GM12878 (cell line): Measurements from ENCODE around the gene SCAP. TPM values are rescaled to one million over a fixed set of nuclear protein-coding genes. Genes with fewer than 3 reads are reported as not detected.

Source experiments
- ATAC-seq: fragments of 200-7000 bp; cut with Tn5 transposase; 3 replicates; pipeline ENCODE4 v1.9.1; 2020; ENCODE audit warnings: mild to moderate bottlenecking, moderate library complexity
- BruUV-seq: library from RNA; stranded (reverse); fragments of 400-500 nt; replicated peaks from 2 replicates; lab custom pipeline; 2021; lab: Mats Ljungman, UMichigan
- CTCF ChIA-PET: fragments of 300-600 bp; sonication (Branson Sonifier 250); formaldehyde crosslinking; extraction: SDS; loops from one replicate; lab custom pipeline; 2021; ENCODE audit warnings: inconsistent platforms; lab: Yijun Ruan, JAX
- POLR2A ChIA-PET: fragments of 350-600 bp; formaldehyde crosslinking; extraction: SDS; loops from one replicate; lab custom pipeline; 2021; ENCODE audit warnings: inconsistent platforms; lab: Charles Lee
- RAD21 ChIA-PET: fragments of 300-600 bp; sonication (Branson Sonifier 250); formaldehyde crosslinking; loops from one replicate; lab custom pipeline; 2023; ENCODE audit warnings: antibody characterized with exemption; ENCODE audit not compliant: unreplicated experiment; lab: Charles Lee
- SMC1A ChIA-PET: fragments of 300-600 bp; sonication (Branson Sonifier 250); formaldehyde crosslinking; loops from one replicate; lab custom pipeline; 2023; ENCODE audit not compliant: unreplicated experiment, uncharacterized antibody; lab: Charles Lee
- DNase-seq: peaks from one replicate; pipeline ENCODE4 v3.0.0-alpha.2; 2011; ENCODE audit warnings: low read depth, low spot score
- FAIRE-seq: peaks from 3 replicates; lab custom pipeline; 2011; peaks lifted over from hg19 to GRCh38; lab: Jason Lieb, UNC
- H2AFZ ChIP-seq: 2 replicates; pipeline ENCODE4 v1.6.0; 2011; ENCODE audit warnings: low read depth, low read length, control low read depth; ENCODE audit not compliant: control insufficient read depth
- H3K27ac ChIP-seq: 2 replicates; pipeline ENCODE4 v1.5.1; 2011; ENCODE audit warnings: control low read depth; ENCODE audit not compliant: control insufficient read depth, insufficient read depth
- H3K27me3 ChIP-seq, 2 experiments: replicated peaks in 1 of 2; 2 replicates each; pipeline versions ENCODE4 v1.6.0 to v1.6.1; 2011; ENCODE audit warnings: low read length in 1 of 2; ENCODE audit not compliant: control insufficient read depth in 2 of 2, insufficient read depth in 2 of 2
- H3K36me3 ChIP-seq, 2 experiments: 2 replicates each; pipeline ENCODE4 v1.5.1; 2011; ENCODE audit warnings: low read length in 1 of 2; ENCODE audit not compliant: control insufficient read depth in 2 of 2, insufficient read depth in 2 of 2
- H3K4me1 ChIP-seq: 2 replicates; pipeline ENCODE4 v1.6.1; 2011; ENCODE audit warnings: mild to moderate bottlenecking, low read length, moderate library complexity, mixed read lengths; ENCODE audit not compliant: control insufficient read depth, insufficient read depth
- H3K4me2 ChIP-seq: 2 replicates; pipeline ENCODE4 v1.6.0; 2011; ENCODE audit warnings: control low read depth; ENCODE audit not compliant: control insufficient read depth, insufficient read depth
- H3K4me3 ChIP-seq: fragments of 200-600 bp; sonication (generic); 2 replicates; pipeline ENCODE4 v1.5.1; 2016
- H3K79me2 ChIP-seq: 2 replicates; pipeline ENCODE4 v1.6.0; 2011; ENCODE audit warnings: low read length; ENCODE audit not compliant: control insufficient read depth, insufficient read depth
- H3K9ac ChIP-seq: 2 replicates; pipeline ENCODE4 v1.8.0; 2011; ENCODE audit warnings: low read length, control low read depth, mixed read lengths; ENCODE audit not compliant: control insufficient read depth, insufficient read depth
- H3K9me3 ChIP-seq: replicated peaks from 3 replicates; pipeline ENCODE4 v1.5.1; 2011; ENCODE audit warnings: mild to moderate bottlenecking, low read length; ENCODE audit not compliant: control insufficient read depth, insufficient read depth
- H4K20me1 ChIP-seq: 2 replicates; pipeline ENCODE4 v1.6.0; 2011; ENCODE audit not compliant: control insufficient read depth, insufficient read depth
- HDGF ChIP-seq: fragments of 450-650 bp; IDR thresholded peaks from 2 replicates; pipeline ENCODE4 v1.6.1; 2016; ENCODE audit warnings: antibody characterized with exemption
- KLF5 ChIP-seq: fragments of 450-650 bp; IDR thresholded peaks from 2 replicates; pipeline ENCODE4 v1.6.1; 2014; ENCODE audit warnings: mild to moderate bottlenecking; ENCODE audit not compliant: partially characterized antibody
- NKRF ChIP-seq: fragments of 450-650 bp; conservative IDR thresholded peaks from 2 replicates; pipeline ENCODE4 v1.6.1; 2017; ENCODE audit warnings: mild to moderate bottlenecking, moderate library complexity
- POLR2A ChIP-seq: IDR thresholded peaks from 2 replicates; pipeline ENCODE4 v1.6.1; 2011; ENCODE audit warnings: low read depth, mild to moderate bottlenecking, low read length
- RUNX3 ChIP-seq: IDR thresholded peaks from 2 replicates; pipeline ENCODE4 v1.6.1; 2012; ENCODE audit warnings: low read length, inconsistent platforms
- TCF12 ChIP-seq: IDR thresholded peaks from 2 replicates; pipeline ENCODE4 v1.6.1; 2011; ENCODE audit warnings: low read depth, mild to moderate bottlenecking, low read length
- TCF7 ChIP-seq: IDR thresholded peaks from 2 replicates; pipeline ENCODE4 v1.6.1; 2014; ENCODE audit warnings: antibody characterized with exemption, borderline replicate concordance
- WGBS: methylation state at CpG from one replicate; pipeline ENCODE4 v1.1.6; 2016; ENCODE audit warnings: low lambda C conversion rate; ENCODE audit not compliant: insufficient replicate concordance, insufficient coverage; ENCODE audit errors: missing lambda C conversion rate; 5-methylcytosine and 5-hydroxymethylcytosine counted together
- in situ Hi-C: fragments of 300-500 bp; cut with MboI; formaldehyde crosslinking; loops from 9 replicates; pipeline ENCODE4 v1.14.3; 2018; ENCODE audit warnings: mixed read lengths
- intact Hi-C: fragments of 100-400 bp; cut with micrococcal nuclease; formaldehyde crosslinking; loops from one replicate; pipeline ENCODE4 v1.14.2; 2022; ENCODE audit not compliant: unreplicated experiment
- polyA plus RNA-seq, 11 experiments: library from polyadenylated mRNA; depleted of rRNA in 4 of 11; unstranded in 6 of 11; stranded (reverse) in 5 of 11; fragments of >200 nt; fragmentation: Nextera tagmentation in 4 of 11; fragmentation: Illumina TruSeq in 1 of 11; extraction: Ambion mirVana in 4 of 11; extraction: Trizol in 1 of 11; gene quantifications; 1 replicate in 1 of 11; 2 replicates in 10 of 11; pipeline versions ENCODE4 v1.2.1 to v1.2.3, GENCODE V29; 2011 to 2016; ENCODE audit warnings: inconsistent platforms in 2 of 11, missing spikeins in 2 of 11, low read depth in 1 of 11
- total RNA-seq, 4 experiments: library from RNA; depleted of rRNA in 3 of 4; stranded (reverse); fragments of >200 nt in 3 of 4; fragmentation: Illumina TruSeq in 1 of 4; extraction: Trizol in 1 of 4; gene quantifications; 2 replicates each; pipeline versions ENCODE4 v1.2.1 to v1.2.3, GENCODE V29; 2013 to 2021
- TF ChIP-seq, protein P1 (sequence below): IDR thresholded peaks from 2 replicates; pipeline ENCODE4 v1.6.1; 2011; ENCODE audit warnings: borderline replicate concordance, low read depth, mild to moderate bottlenecking, moderate library complexity, low read length; ENCODE audit not compliant: insufficient read depth, poor library complexity, severe bottlenecking

SCAP gene
- total and polyA plus RNA-seq, 10 of the 15 experiments (the other 5 are each of a cell fraction or from before 2014, with no cell fraction given), result 1.5 to 64.1 (median 27.9) TPM

DNA sequence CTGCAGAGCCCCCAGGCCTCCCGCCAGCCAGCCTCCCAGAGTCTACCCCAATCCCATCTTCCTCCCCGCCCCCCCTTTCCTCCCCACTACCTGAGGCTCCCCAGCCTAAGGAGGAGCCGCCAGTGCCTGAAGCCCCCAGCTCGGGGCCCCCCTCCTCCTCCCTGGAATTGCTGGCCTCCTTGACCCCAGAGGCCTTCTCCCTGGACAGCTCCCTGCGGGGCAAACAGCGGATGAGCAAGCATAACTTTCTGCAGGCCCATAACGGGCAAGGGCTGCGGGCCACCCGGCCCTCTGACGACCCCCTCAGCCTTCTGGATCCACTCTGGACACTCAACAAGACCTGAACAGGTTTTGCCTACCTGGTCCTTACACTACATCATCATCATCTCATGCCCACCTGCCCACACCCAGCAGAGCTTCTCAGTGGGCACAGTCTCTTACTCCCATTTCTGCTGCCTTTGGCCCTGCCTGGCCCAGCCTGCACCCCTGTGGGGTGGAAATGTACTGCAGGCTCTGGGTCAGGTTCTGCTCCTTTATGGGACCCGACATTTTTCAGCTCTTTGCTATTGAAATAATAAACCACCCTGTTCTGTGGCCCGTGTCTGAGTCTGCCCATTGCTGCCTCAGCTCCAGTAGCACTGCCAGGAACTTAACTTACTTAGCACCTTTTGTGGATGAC, 62.8 kb downstream of the SCAP start (continued):
- TF ChIP-seq, protein P1, sequence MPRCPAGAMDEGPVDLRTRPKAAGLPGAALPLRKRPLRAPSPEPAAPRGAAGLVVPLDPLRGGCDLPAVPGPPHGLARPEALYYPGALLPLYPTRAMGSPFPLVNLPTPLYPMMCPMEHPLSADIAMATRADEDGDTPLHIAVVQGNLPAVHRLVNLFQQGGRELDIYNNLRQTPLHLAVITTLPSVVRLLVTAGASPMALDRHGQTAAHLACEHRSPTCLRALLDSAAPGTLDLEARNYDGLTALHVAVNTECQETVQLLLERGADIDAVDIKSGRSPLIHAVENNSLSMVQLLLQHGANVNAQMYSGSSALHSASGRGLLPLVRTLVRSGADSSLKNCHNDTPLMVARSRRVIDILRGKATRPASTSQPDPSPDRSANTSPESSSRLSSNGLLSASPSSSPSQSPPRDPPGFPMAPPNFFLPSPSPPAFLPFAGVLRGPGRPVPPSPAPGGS, result no peak

DNA sequence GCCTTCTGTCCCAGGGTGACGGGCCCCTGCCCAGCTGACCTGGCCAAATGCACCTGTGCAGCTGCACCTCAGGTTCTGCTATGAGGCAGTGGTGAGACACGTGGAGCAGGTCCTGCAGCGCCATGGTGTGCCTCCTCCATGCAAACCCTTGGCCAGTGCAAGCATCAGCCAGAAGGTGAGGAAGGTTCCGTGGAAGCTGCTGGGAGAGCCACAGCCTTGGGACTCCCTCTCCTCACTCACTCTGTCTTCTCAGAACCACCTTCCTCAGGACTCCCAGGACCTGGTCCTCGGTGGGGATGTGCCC, 63.3 kb downstream of the SCAP start:
- Histone ChIP-seq H2AFZ (no peak overlapping the region), H3K9me3 (no peaks in the 10 kb centered on the region), H3K36me3 (peaks cover 19 to 63% of the 10 kb centered on the region in 2 experiments), H3K27ac (no peak overlapping the region), H3K27me3 (no peaks in the 10 kb centered on the region), H4K20me1 (no peaks in the 10 kb centered on the region), H3K4me2 (no peak overlapping the region), H3K79me2 (no peaks in the 10 kb centered on the region), H3K9ac (no peak overlapping the region), H3K4me1 (no peaks in the 10 kb centered on the region), H3K4me3 (no peak overlapping the region)
- ChIA-PET SMC1A (interaction anchor here (0.5 kb wide), 1 partner anchor 831 kb away, joined by 4 read pairs; no protein-coding TSS in a partner anchor), RAD21 (no interaction called here), POLR2A (no interaction called here), CTCF (interaction anchor here (0.5 to 2.3 kb wide), 2 partner anchors 9 to 566 kb away, joined by 3 to 7 read pairs; no protein-coding TSS in a partner anchor)
- in situ Hi-C loops (no loop called here), intact Hi-C loops (no loop called here)
- no TSS peak for BruUV-seq
- 83% methylated on average over 5 of the region's 5 CpGs for WGBS
- ATAC-seq (no peak), FAIRE-seq (no peak), DNase-seq (no peak)
- TF ChIP-seq RUNX3 (no peak), POLR2A (peak; percentile 51; the same call in 1 of the 2 replicates), TCF7 (no peak), NKRF (no peak), HDGF (no peak), KLF5 (no peak), TCF12 (no peak)
